Ovary (tissue), 3 donors: ENCODE measurements around the gene KNDC1.

Source experiments
- CTCF ChIP-seq, 3 donors: fragments of 450-650 bp in 2 of 3; fragments of 200-600 bp in 1 of 3; IDR thresholded peaks; one replicate each; pipeline versions ENCODE4 v1.5.1 to v1.8.0; 2016 to 2022; ENCODE audit warnings: antibody characterized with exemption in 3 of 3, mild to moderate bottlenecking in 1 of 3
- EP300 ChIP-seq: sonication (generic); formaldehyde crosslinking; IDR thresholded peaks from one replicate; pipeline ENCODE4 v1.6.1; 2017; ENCODE audit warnings: antibody characterized with exemption
- POLR2A ChIP-seq: fragments of 450-650 bp; IDR thresholded peaks from one replicate; pipeline ENCODE4 v1.6.1; 2017; ENCODE audit warnings: antibody characterized with exemption, mild to moderate bottlenecking, moderate library complexity
- donor health status: DM: no; HTN: no; CAD: no.

- TF ChIP-seq EP300 (no peak), POLR2A (no peak), CTCF (IDR thresholded peaks at IDR 0.05) (no peak)
Measured at GRCh38 chr10:133212853-133213494, 53.0 kb downstream of the KNDC1 start.
